Adrenal gland (tissue), 12 donors: ENCODE results near the gene ERCC4. TPM values are rescaled to one million over a fixed set of nuclear protein-coding genes. Genes with fewer than 3 reads are reported as not detected.
"Not testable (repeated sequence)": the region's sequence is repeated elsewhere in the genome, so short reads cannot be mapped to it uniquely, and the experiment has no call there.

ENCODE experiments used
- DNase-seq, 7 donors: peaks; one replicate each; pipeline ENCODE4 v3.0.0-alpha.2; 2019 to 2020
- H3K27ac ChIP-seq, 5 donors: fragments of 200-600 bp; sonication (generic) in 4 of 5; 1 replicate in 3 of 5; 2 replicates in 2 of 5; pipeline versions ENCODE4 v1.5.1 to v1.8.0; 2016 to 2020; ENCODE audit warnings: mild to moderate bottlenecking in 1 of 5
- H3K27me3 ChIP-seq: fragments of 200-600 bp; 2 replicates; pipeline ENCODE4 v1.8.0; 2021
- H3K36me3 ChIP-seq, 2 donors: fragments of 200-600 bp; replicated peaks in 1 of 2; 1 replicate in 1 of 2; 2 replicates in 1 of 2; pipeline versions ENCODE4 v1.5.1 to v1.8.0; 2018 to 2022
- H3K4me1 ChIP-seq, 2 donors: fragments of 200-600 bp; replicated peaks in 1 of 2; 1 replicate in 1 of 2; 2 replicates in 1 of 2; pipeline versions ENCODE4 v1.5.1 to v1.8.0; 2018 to 2021
- H3K4me3 ChIP-seq, 4 donors: fragments of 200-600 bp; sonication (generic) in 3 of 4; one replicate each; pipeline ENCODE4 v1.5.1; 2016 to 2018
- H3K9me3 ChIP-seq, 3 donors: fragments of 200-600 bp; sonication (generic) in 1 of 3; replicated peaks in 1 of 3; 1 replicate in 2 of 3; 2 replicates in 1 of 3; pipeline versions ENCODE4 v1.5.1 to v1.8.0; 2016 to 2021
- CTCF ChIP-seq, 6 experiments: fragments of 450-650 bp in 4 of 6; fragments of 200-600 bp in 2 of 6; sonication (generic) in 1 of 6; IDR thresholded peaks; 1 replicate in 5 of 6; 2 replicates in 1 of 6; pipeline versions ENCODE4 v1.5.1 to v1.8.0; 2016 to 2021; ENCODE audit warnings: antibody characterized with exemption in 6 of 6, mild to moderate bottlenecking in 2 of 6, moderate library complexity in 1 of 6
- POLR2A ChIP-seq, 2 donors: fragments of 450-650 bp; IDR thresholded peaks; one replicate each; pipeline ENCODE4 v1.6.1; 2017; ENCODE audit warnings: antibody characterized with exemption in 2 of 2, mild to moderate bottlenecking in 2 of 2, moderate library complexity in 1 of 2
- WGBS, 4 donors: extraction: QIAGEN DNeasy Blood & Tissue Kit in 2 of 4; methylation state at CpG; one replicate each; pipeline versions ENCODE4 v1.1.5 to v1.1.7; 2013 to 2017; 5-methylcytosine and 5-hydroxymethylcytosine counted together
- intact Hi-C, 2 donors: fragments of 100-400 bp; cut with DNase I; formaldehyde crosslinking; loops; one replicate each; pipeline versions ENCODE4 v1.14.1 to v1.15.0; 2022 to 2023
- polyA plus RNA-seq, 3 donors: library from polyadenylated mRNA; stranded (reverse); fragments of 200-250 nt in 2 of 3; fragments of 350-450 nt in 1 of 3; fragmentation: Illumina TruSeq in 1 of 3; extraction: RNeasy Lipid Tissue Mini Kit (QIAGEN cat#74804) in 1 of 3; gene quantifications; one replicate each; pipeline ENCODE4 v1.2.3, GENCODE V29; 2013 to 2014
- total RNA-seq, 9 donors: library from RNA; depleted of rRNA in 4 of 9; stranded (reverse); fragments of >200 nt in 4 of 9; fragments of 120-200 nt in 1 of 9; fragmentation: NEBNext Ultra II Directional in 1 of 9; extraction: Animal tissue kit (Norgen Biotek cat#: 25700) in 1 of 9; gene quantifications; one replicate each; pipeline versions ENCODE4 v1.1.0 to v1.2.4, GENCODE V29; 2013 to 2023
- donor health status: healthy with polysubstance abuse.
- donor health status: Bipolar disorder and iron deficiency.
- donor health status: DM: yes; HTN: yes; CAD: no.
- donor health status: DM: no; HTN: no; CAD: no.
- donor health status: DM: no; HTN: no; CAD: no.
- donor health status: DM: yes; HTN: yes; CAD: no.

ERCC4 gene
- total and polyA plus RNA-seq, 12 donors = 2.8 to 27.9 (median 15.4) TPM

GRCh38 chr16:13883276-13883675, 36.7 kb upstream of the ERCC4 start:
- Histone ChIP-seq H3K27me3 (no peaks in the 10 kb centered on the region), H3K9me3 (no peaks in the 10 kb centered on the region), H3K27ac (no peak overlapping the region), H3K4me3 (no peak overlapping the region), H3K36me3 (no peaks in the 10 kb centered on the region), H3K4me1 (no peaks in the 10 kb centered on the region)
- 66 to 78% (median 68%) methylated on average over 11 of the region's 11 CpGs for WGBS, 4 donors
- TF ChIP-seq CTCF (IDR thresholded peaks at IDR 0.05) = no peak
- TF ChIP-seq POLR2A (IDR thresholded peaks at IDR 0.05) = no peak
- no peak for DNase-seq
- intact Hi-C loops = no loop called here

- TF ChIP-seq CTCF (IDR thresholded peaks at IDR 0.05) (no peak), POLR2A (IDR thresholded peaks at IDR 0.05) (no peak)
- Histone ChIP-seq H3K4me1 (no peaks in the 10 kb centered on the region), H3K4me3 (no peak overlapping the region), H3K27ac (no peak overlapping the region), H3K27me3 (no peaks in the 10 kb centered on the region), H3K36me3 (no peaks in the 10 kb centered on the region), H3K9me3 (no peaks in the 10 kb centered on the region)
- WGBS, 4 donors = 37 to 77% (median 47%) methylated on average over 3 of the region's 3 CpGs
- DNase-seq = no peak
- intact Hi-C loops = no loop called here
These were observed 36.1 kb upstream of the ERCC4 start for GRCh38 chr16:13883881-13884280.

- intact Hi-C loops = no loop called here
- 58 to 72% (median 62%) methylated on average over 6 of the region's 6 CpGs for WGBS, 4 donors
These were observed 34.3 kb upstream of the ERCC4 start for GRCh38 chr16:13885700-13886099.

GRCh38 chr16:13886608-13887007, 33.3 kb upstream of the ERCC4 start:
- DNase-seq = no peak
- WGBS, 4 donors = 71 to 85% (median 77%) methylated on average over 5 of the region's 5 CpGs
- Histone ChIP-seq H3K27me3 (no peaks in the 10 kb centered on the region), H3K36me3 (no peaks in the 10 kb centered on the region), H3K27ac (no peak overlapping the region), H3K4me1 (no peaks in the 10 kb centered on the region), H3K9me3 (no peaks in the 10 kb centered on the region), H3K4me3 (no peak overlapping the region)
- intact Hi-C loops = no loop called here
- TF ChIP-seq POLR2A (IDR thresholded peaks at IDR 0.05) (no peak), CTCF (IDR thresholded peaks at IDR 0.05) (no peak)

More at GRCh38 chr16:13885700-13886099, 34.3 kb upstream of the ERCC4 start:
- Histone ChIP-seq H3K4me1 (no peaks in the 10 kb centered on the region), H3K36me3 (no peaks in the 10 kb centered on the region), H3K4me3 (no peak overlapping the region), H3K27me3 (no peaks in the 10 kb centered on the region), H3K9me3 (no peaks in the 10 kb centered on the region), H3K27ac (no peak overlapping the region)
- no peak for DNase-seq
- TF ChIP-seq CTCF (IDR thresholded peaks at IDR 0.05) (no peak), POLR2A (IDR thresholded peaks at IDR 0.05) (no peak)

GRCh38 chr16:13889323-13889722, 30.6 kb upstream of the ERCC4 start:
- intact Hi-C loops, H3K27me3 ChIP-seq, H3K4me3 ChIP-seq, H3K36me3 ChIP-seq, H3K27ac ChIP-seq, DNase-seq, H3K4me1 ChIP-seq, H3K9me3 ChIP-seq: not testable (repeated sequence)
- 85 to 91% (median 88%) methylated on average over 10 to 22 of the region's 22 CpGs for WGBS, 4 donors
